ENCODE measurements around the gene BCO2. TPM values are rescaled to one million over a fixed set of nuclear protein-coding genes. Genes with fewer than 3 reads are reported as not detected.
"Not testable (repeated sequence)": the region's sequence is repeated elsewhere in the genome, so short reads cannot be mapped to it uniquely, and the experiment has no call there.

BCO2 gene
- total and polyA plus RNA-seq, 4 donors: 0.70 to 190 (median 78.8) TPM

DNA sequence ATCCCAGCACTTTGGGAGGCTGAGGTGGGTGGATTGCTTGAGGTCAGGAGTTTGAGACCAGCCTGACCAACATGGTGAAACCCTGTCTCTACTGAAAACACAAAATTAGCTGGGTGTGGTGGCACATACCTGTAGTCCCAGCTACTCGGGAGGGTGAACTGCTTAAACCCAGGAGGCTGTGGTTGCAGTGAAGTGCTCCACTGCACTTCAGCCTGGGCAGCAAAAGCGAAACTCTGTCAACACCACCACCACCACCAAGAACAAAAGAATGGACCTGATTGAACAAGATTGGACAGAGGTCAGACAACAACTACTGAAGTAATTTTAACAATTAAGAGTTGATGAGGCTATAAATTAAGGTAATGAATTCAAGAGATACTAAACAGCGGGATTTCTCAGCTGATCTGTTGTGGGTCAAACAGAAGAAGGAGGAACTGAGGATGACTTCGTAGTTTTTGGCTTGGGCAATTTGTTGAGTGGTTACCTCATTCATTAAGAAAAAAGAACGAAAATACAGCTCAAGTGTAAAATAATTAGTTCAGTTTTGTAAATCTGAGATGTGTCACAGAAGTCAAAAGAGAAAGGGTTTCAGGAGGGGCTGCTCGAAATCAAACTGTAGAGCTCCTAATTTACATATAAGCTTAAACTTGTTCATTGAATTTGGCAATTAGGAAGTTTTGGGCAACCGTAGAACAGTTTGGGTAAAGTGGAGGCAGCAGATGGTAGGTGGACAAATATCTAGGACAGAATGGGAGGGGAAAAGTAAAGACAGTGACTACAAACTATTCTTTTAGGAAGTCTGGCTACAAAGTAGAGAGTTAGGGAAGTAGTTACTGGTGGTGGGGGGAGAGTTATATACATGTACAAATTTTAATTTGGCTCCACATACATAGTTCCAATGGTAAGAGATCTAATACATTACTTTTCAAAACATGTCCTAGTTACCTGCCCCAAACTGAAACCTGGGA, 15.9 kb upstream of the BCO2 start:
- H3K4me1 ChIP-seq (ENCODE audit: control insufficient read depth in 4 of 4, insufficient read depth in 4 of 4, low read length in 3 of 4): peaks cover 3 to 23% (median 17%) of the 10 kb centered on the region in 4 donors
- 83% methylated on average over 7 of the region's 7 CpGs for WGBS
- peak overlapping the region; percentile 40 to 61 for H3K27ac ChIP-seq (ENCODE audit: low read depth in 1 of 2, low read length in 2 of 2)

DNA sequence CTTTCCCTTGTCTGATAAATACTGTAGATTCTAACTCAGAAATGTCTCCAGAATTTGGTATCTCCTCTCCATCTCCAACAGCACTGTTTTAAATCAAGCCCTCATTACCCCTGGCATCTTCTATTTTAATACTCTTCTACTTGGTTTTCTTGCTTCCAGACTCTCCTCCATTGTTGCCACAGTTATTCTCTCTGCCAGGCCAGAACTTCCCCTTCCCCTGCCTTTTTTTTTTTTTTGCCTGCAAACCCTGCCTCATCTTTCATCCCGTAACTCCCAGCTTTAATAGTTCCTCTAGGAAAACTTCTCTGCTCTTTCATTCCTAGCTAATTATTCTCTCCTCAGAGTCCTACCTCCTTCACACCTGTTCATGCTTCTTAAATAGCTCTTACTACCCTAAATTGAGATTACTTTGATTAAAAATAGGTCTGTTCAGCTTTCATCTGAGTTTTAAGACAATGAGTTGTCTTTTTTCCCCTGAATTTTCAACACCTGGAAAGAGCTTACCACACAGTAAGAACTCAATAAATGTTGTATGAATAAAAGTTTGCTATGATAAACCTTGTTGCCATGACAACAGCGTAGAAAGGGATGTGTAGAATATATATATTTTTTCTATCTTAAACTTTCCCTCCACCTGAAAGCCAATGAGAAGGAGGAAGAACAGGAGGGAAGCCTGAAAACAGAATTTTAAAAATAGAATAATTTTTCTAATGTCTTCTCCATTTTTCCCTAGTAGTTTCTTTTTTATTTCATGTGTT, 15.0 kb upstream of the BCO2 start:
- TF ChIP-seq ZBTB33 (IDR thresholded peaks at IDR 0.05) (no peak), SP1 (IDR thresholded peaks at IDR 0.05) (no peak), RXRA (IDR thresholded peaks at IDR 0.05) (no peak), HNF4A (conservative IDR thresholded peaks at IDR 0.05) (no peak), GABPA (IDR thresholded peaks at IDR 0.05 in 1 of 2, conservative IDR thresholded peaks at IDR 0.05 in 1 of 2) (no peak)
- Histone ChIP-seq H3K9me3 (ENCODE audit: control insufficient read depth in 4 of 4, low read length in 3 of 4) (no peaks in the 10 kb centered on the region), H3K4me1 (ENCODE audit: control insufficient read depth in 4 of 4, insufficient read depth in 4 of 4, low read length in 3 of 4) (peaks cover 3 to 25% (median 16%) of the 10 kb centered on the region in 4 donors), H3K36me3 (ENCODE audit: control insufficient read depth in 4 of 4, insufficient read depth in 3 of 4, low read depth in 1 of 4, low read length in 3 of 4) (no peaks in the 10 kb centered on the region), H3K27ac (ENCODE audit: low read depth in 1 of 2, low read length in 2 of 2) (peak overlapping the region; percentile 8 to 61), H3K9ac (ENCODE audit: low read depth in 1 of 2, low read length in 2 of 2) (no peak overlapping the region), H3K27me3 (ENCODE audit: control insufficient read depth in 4 of 4, insufficient read depth in 4 of 4, low read length in 3 of 4) (no peaks in the 10 kb centered on the region), H3K4me3 (ENCODE audit: low read depth in 1 of 3, low read length in 3 of 3) (no peak overlapping the region)
- 65% methylated on average over 2 of the region's 2 CpGs for WGBS
- DNase-seq (ENCODE audit: low spot score): no peak

More for the DNA sequence above, 15.9 kb upstream of the BCO2 start:
- H3K27me3 ChIP-seq (ENCODE audit: control insufficient read depth in 4 of 4, insufficient read depth in 4 of 4, low read length in 3 of 4): no peaks in the 10 kb centered on the region
- no peak for DNase-seq (ENCODE audit: low spot score)
- no peak for TF ChIP-seq SP1 (IDR thresholded peaks at IDR 0.05)
- no peak for TF ChIP-seq NR2F2 (IDR thresholded peaks at IDR 0.05)
- no peak for TF ChIP-seq JUND (IDR thresholded peaks at IDR 0.05)
- no peak for TF ChIP-seq RXRA (IDR thresholded peaks at IDR 0.05)
- no peak for TF ChIP-seq ATF3 (IDR thresholded peaks at IDR 0.05)
- H3K9ac ChIP-seq (ENCODE audit: low read depth in 1 of 2, low read length in 2 of 2): no peak overlapping the region
- no peaks in the 10 kb centered on the region for H3K9me3 ChIP-seq (ENCODE audit: control insufficient read depth in 4 of 4, low read length in 3 of 4)
- H3K4me3 ChIP-seq (ENCODE audit: low read depth in 1 of 3, low read length in 3 of 3): no peak overlapping the region
- H3K36me3 ChIP-seq (ENCODE audit: control insufficient read depth in 4 of 4, insufficient read depth in 3 of 4, low read depth in 1 of 4, low read length in 3 of 4): no peaks in the 10 kb centered on the region

DNA sequence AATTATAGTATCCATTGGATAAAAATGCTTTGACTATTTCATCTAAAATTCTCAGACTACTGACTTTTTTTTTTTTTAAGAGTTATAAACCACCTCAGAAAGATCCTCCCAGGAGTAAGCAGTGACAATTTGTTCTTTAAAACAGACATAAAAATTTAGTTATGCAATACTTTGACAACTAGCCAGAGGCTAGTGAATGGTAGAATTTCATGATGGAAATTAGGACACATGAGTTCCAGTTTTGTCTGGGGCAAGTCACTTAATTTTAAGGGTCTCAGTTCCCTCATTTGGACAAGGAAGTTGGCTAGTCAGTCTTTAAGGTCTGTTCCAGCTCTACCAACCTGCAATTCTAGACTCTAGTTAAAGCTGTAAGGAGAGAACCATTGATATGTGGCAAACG, 14.3 kb upstream of the BCO2 start:
- 69% methylated on average over 1 of the region's 1 CpG for WGBS
- Histone ChIP-seq H3K36me3 (ENCODE audit: control insufficient read depth in 4 of 4, insufficient read depth in 3 of 4, low read depth in 1 of 4, low read length in 3 of 4) (no peaks in the 10 kb centered on the region), H3K9ac (ENCODE audit: low read depth in 1 of 2, low read length in 2 of 2) (no peak overlapping the region), H3K4me3 (ENCODE audit: low read depth in 1 of 3, low read length in 3 of 3) (no peak overlapping the region), H3K27me3 (ENCODE audit: control insufficient read depth in 4 of 4, insufficient read depth in 4 of 4, low read length in 3 of 4) (no peaks in the 10 kb centered on the region), H3K27ac (ENCODE audit: low read depth in 1 of 2, low read length in 2 of 2) (peak overlapping the region; percentile 8 to 28), H3K4me1 (ENCODE audit: control insufficient read depth in 4 of 4, insufficient read depth in 4 of 4, low read length in 3 of 4) (peaks cover 3 to 25% (median 16%) of the 10 kb centered on the region in 4 donors), H3K9me3 (ENCODE audit: control insufficient read depth in 4 of 4, low read length in 3 of 4) (no peaks in the 10 kb centered on the region)
- no peak for DNase-seq (ENCODE audit: low spot score)
- peak in 1 of 2 donors; percentile 7 for TF ChIP-seq HNF4A (conservative IDR thresholded peaks at IDR 0.05)
- TF ChIP-seq FOXA1 (IDR thresholded peaks at IDR 0.05): no peak

GRCh38 chr11:112162200-112162599, 13.1 kb upstream of the BCO2 start:
- not testable (repeated sequence) for H3K4me3 ChIP-seq (ENCODE audit: low read depth in 1 of 3, low read length in 3 of 3); DNase-seq (ENCODE audit: low spot score); H3K27ac ChIP-seq (ENCODE audit: low read depth in 1 of 2, low read length in 2 of 2); H3K36me3 ChIP-seq (ENCODE audit: control insufficient read depth in 4 of 4, insufficient read depth in 3 of 4, low read depth in 1 of 4, low read length in 3 of 4); H3K27me3 ChIP-seq (ENCODE audit: control insufficient read depth in 4 of 4, insufficient read depth in 4 of 4, low read length in 3 of 4); H3K9me3 ChIP-seq (ENCODE audit: control insufficient read depth in 4 of 4, low read length in 3 of 4)
- Histone ChIP-seq H3K9ac (ENCODE audit: low read depth in 1 of 2, low read length in 2 of 2) (peak overlapping the region in 1 of 2 donors; percentile 23), H3K4me1 (ENCODE audit: control insufficient read depth in 4 of 4, insufficient read depth in 4 of 4, low read length in 3 of 4) (peaks cover 3 to 25% (median 13%) of the 10 kb centered on the region in 4 donors)
- WGBS: 98% methylated on average over 1 of the region's 1 CpG
